Stimulated activated CD8-positive, alpha-beta memory T cell treated with anti-CD3 and anti-CD28 coated beads, Interleukin-15, amount 100 ng/mL, for 24 hours (primary cell): Measurements from ENCODE around the gene REEP3.

Experiments
- DNase-seq: peaks from one replicate; pipeline ENCODE4 v3.0.0-alpha.2; 2020; ENCODE audit warnings: low read depth

The REEP3 gene

DNA sequence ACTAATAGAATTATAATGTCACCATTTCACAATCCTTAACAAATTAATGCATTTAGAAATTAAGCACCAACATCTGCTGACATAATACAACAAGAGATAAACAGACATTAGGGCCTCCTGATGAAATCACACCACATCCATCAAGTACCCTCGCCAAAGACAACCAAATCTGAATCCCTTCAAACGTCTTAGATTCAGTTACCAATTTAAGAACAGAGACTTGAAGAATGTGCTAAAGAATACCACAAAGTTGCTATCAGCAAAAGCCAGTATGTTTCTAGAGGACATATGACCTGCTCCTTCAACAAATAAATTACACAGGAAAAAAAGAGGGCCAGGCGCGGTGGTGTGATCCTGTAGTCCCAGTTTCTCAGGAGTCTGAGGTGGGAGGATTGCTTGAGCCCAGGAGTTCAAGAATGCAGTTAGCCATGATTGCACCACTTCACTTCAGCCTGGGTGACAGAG is 144.5 kb downstream of the REEP3 start:
- no peak for DNase-seq

DNA sequence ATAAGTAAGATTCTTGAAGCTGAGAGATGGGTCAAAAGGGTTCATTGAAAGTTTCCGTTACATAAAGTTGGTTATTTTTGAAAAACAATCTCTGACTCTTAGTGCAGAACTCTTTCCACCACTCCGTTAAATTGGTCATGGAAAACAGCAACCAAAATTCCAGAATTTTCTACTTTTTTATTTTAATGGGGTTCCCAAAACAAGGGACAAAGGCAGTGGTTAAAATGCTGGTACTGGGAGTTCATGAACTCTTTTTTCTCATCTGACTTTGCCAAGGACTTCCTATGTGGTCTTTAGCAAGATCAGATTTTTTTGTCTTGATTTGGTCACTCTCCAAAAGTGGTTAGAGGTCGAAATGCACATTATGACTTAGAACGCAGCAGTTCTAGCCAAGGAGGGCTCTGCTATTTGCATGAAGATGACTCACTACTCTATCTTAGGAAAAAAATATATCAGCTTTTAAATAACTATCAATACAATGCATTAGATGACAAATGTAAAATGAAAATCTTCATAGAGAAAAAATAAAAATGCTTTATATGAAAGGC is 145.7 kb downstream of the REEP3 start:
- DNase-seq = no peak

DNA sequence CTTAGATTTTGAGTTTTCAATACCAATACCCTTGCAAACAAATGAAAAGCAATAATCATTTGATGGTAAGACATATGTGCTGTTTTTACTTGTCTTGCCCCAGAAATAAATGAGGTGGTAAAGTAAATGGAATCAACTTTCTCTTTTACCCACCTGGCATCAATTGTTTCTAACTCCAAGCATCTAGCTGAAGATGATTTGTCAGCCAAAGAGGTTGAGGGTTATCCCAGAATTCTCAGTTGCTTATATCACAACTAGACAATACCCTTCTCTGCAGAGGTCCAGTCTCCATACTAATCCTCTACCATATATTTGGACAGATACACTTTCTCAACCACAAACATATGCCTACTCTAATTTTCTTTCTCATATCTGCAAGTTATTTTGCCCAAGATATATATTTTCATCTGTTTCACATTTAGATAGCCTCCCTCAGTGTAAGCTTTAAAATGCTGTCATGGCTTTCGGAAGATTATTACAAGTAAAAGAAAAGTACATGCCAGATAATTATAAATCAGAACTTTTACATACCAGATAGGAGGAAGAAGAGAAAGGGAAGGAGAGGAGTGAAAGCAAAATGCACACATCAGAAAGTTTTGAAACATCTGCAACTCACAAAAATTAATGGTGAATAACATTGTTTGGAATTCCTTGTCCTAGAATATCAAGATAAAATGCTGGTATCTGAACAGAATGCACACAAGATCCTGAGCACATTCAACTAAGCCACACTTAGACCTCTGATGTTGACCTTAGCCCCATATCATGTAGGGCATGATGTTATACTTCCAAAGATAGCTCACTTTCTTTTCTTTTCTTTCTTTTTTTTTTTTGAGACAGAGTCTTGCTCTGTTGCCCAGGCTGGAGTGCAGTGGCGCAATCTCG is 146.6 kb downstream of the REEP3 start:
- no peak for DNase-seq

DNA sequence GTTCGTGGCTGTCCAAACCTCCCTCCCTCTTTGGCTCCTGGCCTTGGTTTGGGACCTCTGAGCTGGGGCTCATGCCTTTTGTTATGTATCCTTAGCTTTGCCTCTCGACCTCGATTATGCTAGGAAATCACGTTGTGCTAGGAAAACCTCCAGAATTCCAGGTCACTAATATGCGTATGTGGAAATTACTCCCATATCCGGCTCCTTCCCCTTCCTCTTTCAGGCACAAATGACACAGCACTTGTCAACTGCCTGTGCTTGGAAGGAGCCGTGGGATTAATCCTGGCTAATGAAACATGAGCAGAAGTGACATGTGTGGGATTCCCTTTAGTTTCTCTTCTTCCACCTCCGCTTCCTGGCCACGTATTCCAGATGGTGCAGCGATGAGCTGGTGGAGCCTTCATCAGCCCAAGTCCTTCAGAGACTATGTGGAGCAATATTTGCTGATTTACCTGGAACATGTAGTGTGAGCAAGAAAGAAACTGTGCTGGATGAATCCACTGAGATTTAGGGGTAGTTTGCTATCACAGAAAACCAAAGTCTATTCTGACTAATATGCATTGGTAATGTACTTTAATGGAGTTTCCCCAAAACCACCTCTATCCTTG is 149.2 kb downstream of the REEP3 start:
- DNase-seq = no peak

DNA sequence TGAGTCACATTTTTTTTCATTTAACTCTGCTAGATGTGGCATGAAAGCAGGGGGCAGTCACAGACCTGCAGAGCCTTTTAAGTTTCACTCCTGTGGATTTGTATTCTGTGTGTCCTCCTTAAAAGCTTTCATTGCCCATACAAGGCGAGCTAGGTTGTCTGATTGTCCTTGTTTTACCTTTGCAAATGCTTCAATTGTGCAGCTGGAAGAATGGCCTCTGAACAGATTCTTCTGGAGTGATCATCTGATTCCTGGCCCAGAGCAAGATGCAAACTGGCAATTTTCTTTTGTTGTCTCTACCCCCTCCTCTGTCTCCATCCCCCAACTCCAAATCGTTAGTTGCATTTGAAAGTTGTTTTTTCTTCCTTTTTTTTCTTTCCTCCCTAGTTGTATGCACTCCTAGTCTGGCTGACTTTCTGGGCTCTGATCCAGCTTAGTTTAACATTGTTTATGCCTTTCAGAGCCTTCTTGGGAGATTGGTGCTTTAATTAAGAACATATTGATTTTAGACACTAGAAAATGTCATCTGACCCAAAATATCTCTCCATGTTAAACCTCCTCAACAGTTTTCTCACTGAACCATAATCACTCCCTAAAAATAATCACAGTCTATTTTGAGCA is 150.2 kb downstream of the REEP3 start:
- DNase-seq = no peak

DNA sequence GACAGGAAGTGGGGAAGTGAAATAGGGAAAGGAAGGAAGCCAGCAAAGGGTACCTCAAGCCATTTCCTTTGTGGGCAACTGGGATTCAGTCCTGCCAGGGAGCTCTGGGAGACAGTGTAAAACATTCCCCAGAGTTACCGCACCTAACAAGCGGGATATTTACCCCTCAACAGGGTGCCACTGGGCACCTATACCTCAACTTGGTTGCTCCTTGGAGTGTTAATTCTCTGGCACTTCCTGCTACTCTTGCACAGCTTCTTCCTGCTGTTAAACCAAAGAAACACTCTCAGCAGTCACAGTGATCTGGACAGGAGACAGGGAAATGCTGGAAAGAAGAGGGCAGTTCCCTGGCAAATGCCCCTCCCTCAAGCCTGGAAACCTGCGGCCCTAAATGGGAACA is 151.3 kb downstream of the REEP3 start:
- DNase-seq = no peak

DNA sequence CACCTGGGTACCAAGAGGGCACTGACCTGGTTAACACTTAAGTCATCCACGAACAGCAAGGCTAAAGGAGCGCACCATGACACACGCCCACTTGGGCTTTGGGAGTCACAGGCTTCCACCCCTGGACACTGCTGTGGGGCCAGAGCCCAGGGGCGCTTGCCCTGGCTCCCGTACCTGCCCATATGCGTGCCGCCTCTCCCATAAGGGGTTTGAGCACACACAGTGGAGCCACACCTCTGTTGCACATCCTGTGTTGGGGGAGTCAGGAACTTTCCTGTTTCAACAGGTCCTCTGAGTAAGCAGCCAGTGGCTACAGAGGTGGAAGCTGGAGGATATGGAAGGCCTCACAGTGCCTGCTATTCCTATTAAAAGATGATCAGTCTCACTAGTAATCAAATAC is 152.0 kb downstream of the REEP3 start:
- DNase-seq = no peak

DNA sequence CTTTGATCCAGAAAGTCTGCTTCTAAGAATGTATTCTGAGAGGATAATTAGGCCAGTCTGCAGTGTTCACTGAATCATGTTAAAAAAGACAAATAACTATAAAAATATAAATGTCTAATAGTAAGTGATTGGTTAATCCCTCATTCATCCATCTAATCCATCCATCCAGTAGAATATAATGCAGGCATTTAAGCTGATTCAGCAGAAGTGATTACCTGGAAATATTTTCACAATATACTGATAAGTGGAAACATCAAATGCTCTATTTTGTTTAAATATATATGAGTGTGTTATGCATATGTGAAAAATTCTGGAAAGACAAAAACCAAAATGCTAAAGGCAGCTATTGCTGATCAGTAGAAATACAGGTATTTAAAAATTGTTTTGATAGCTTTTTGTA is 152.6 kb downstream of the REEP3 start:
- DNase-seq = no peak
